Activated T-cell treated with anti-CD3 and anti-CD28 coated beads for 48 hours (primary cell): Measurements from ENCODE around the gene CLTC.
"Not testable (repeated sequence)": the region's sequence is repeated elsewhere in the genome, so short reads cannot be mapped to it uniquely, and the experiment has no call there.

ENCODE experiments used
- DNase-seq: peaks from one replicate; pipeline ENCODE4 v3.0.0-alpha.2; 2020; ENCODE audit warnings: low read depth

CLTC gene

GRCh38 chr17:59634632-59635541 is 15.2 kb downstream of the CLTC start:
- DNase-seq, result no peak

- DNase-seq, result no peak
These were observed 18.1 kb downstream of the CLTC start for GRCh38 chr17:59637611-59638310.

- no peak for DNase-seq
These were observed 18.9 kb downstream of the CLTC start for GRCh38 chr17:59638553-59638952.

- DNase-seq, result no peak
These were observed 22.2 kb downstream of the CLTC start for GRCh38 chr17:59641799-59642484.

GRCh38 chr17:59642565-59642964 is 22.9 kb downstream of the CLTC start:
- no peak for DNase-seq

GRCh38 chr17:59643159-59644140 is 23.8 kb downstream of the CLTC start:
- DNase-seq, result no peak

- no peak for DNase-seq
These were observed 27.6 kb downstream of the CLTC start for GRCh38 chr17:59647288-59647687.

GRCh38 chr17:59649886-59650285 is 30.2 kb downstream of the CLTC start:
- no peak for DNase-seq

GRCh38 chr17:59650642-59651041 is 30.9 kb downstream of the CLTC start:
- DNase-seq, result no peak

GRCh38 chr17:59651346-59651745 is 31.7 kb downstream of the CLTC start:
- DNase-seq, result no peak

GRCh38 chr17:59652119-59652518 is 32.4 kb downstream of the CLTC start:
- DNase-seq, result no peak

- DNase-seq, result not testable (repeated sequence)
These were observed 36.9 kb downstream of the CLTC start for GRCh38 chr17:59656624-59657023.

- no peak for DNase-seq
These were observed 46.5 kb downstream of the CLTC start for GRCh38 chr17:59666235-59666634.

- no peak for DNase-seq
These were observed 49.1 kb downstream of the CLTC start for GRCh38 chr17:59668816-59669215.

- DNase-seq, result no peak
These were observed 49.7 kb downstream of the CLTC start for GRCh38 chr17:59669411-59669810.

GRCh38 chr17:59669944-59670343 is 50.2 kb downstream of the CLTC start:
- DNase-seq, result no peak

GRCh38 chr17:59671386-59671785 is 51.7 kb downstream of the CLTC start:
- no peak for DNase-seq

GRCh38 chr17:59675231-59675630 is 55.5 kb downstream of the CLTC start:
- DNase-seq, result no peak

GRCh38 chr17:59676716-59677115 is 57.0 kb downstream of the CLTC start:
- no peak for DNase-seq

GRCh38 chr17:59678918-59679317 is 59.2 kb downstream of the CLTC start:
- no peak for DNase-seq

- no peak for DNase-seq
These were observed 60.6 kb downstream of the CLTC start for GRCh38 chr17:59680314-59680713.

GRCh38 chr17:59683283-59683682 is 63.6 kb downstream of the CLTC start:
- no peak for DNase-seq
